ENCODE results near the gene TMEM31.
"Not testable (repeated sequence)": the region's sequence is repeated elsewhere in the genome, so short reads cannot be mapped to it uniquely, and the experiment has no call there.

TMEM31 gene

GRCh38 chrX:103756736-103757135, 46.0 kb downstream of the TMEM31 start:
- no peak overlapping the region for H3K27ac ChIP-seq
- TF ChIP-seq, protein P1, sequence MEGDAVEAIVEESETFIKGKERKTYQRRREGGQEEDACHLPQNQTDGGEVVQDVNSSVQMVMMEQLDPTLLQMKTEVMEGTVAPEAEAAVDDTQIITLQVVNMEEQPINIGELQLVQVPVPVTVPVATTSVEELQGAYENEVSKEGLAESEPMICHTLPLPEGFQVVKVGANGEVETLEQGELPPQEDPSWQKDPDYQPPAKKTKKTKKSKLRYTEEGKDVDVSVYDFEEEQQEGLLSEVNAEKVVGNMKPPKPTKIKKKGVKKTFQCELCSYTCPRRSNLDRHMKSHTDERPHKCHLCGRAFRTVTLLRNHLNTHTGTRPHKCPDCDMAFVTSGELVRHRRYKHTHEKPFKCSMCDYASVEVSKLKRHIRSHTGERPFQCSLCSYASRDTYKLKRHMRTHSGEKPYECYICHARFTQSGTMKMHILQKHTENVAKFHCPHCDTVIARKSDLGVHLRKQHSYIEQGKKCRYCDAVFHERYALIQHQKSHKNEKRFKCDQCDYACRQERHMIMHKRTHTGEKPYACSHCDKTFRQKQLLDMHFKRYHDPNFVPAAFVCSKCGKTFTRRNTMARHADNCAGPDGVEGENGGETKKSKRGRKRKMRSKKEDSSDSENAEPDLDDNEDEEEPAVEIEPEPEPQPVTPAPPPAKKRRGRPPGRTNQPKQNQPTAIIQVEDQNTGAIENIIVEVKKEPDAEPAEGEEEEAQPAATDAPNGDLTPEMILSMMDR (IDR thresholded peaks at IDR 0.05): no peak
- no peak overlapping the region for H3K4me3 ChIP-seq

DNA sequence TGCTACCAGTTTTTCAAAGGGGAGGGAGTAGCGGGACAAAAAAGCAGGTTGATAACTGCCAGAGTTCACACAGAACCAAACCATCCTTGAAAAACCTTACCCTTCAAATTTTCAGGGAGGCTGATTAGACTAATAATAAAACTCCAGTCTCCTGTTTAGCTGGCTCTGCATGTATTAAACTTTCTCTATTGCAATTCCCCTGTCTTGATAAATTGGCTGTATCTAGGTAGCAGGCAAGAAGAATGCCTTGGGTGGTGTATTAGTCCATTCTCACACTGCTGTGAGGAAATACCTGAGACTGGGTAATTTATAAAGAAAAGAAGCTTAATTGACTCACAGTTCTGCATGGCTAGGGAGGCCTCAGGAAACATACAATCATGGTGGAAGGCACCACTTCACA, 47.8 kb downstream of the TMEM31 start:
- TF ChIP-seq, protein P1 (IDR thresholded peaks at IDR 0.05): no peak
- no peak for DNase-seq (ENCODE audit: low spot score)
- no peak overlapping the region for H3K4me3 ChIP-seq
- H3K27ac ChIP-seq: no peak overlapping the region

More at GRCh38 chrX:103756736-103757135, 46.0 kb downstream of the TMEM31 start:
- no peak for DNase-seq (ENCODE audit: low spot score)

DNA sequence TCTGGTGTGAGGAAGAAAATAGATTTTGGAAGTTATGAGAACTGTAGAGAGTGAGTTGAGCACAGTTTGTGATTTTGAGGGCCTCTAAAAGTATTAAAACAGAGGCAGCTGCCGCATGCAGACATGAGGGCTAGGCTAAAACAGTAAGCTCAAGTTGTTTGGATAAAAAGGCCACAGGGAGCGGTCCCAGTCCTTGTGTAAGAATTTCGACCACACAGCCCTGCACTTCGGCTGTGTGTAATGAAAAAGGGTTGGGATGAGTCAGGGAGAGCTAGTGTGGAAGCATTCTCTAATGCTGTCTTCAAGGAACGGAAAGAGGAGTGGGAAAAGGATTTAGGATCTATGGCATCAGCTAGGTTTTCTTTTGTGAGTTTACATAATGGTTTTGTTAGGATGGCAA, 52.8 kb downstream of the TMEM31 start:
- H3K27ac ChIP-seq; DNase-seq (ENCODE audit: low spot score); H3K4me3 ChIP-seq: not testable (repeated sequence)
